ENCODE results near the gene CDK5RAP1.

GRCh38 chr20:33336375-33336774 lies 64.9 kb downstream of the CDK5RAP1 start:
- TF ChIP-seq, protein P1, sequence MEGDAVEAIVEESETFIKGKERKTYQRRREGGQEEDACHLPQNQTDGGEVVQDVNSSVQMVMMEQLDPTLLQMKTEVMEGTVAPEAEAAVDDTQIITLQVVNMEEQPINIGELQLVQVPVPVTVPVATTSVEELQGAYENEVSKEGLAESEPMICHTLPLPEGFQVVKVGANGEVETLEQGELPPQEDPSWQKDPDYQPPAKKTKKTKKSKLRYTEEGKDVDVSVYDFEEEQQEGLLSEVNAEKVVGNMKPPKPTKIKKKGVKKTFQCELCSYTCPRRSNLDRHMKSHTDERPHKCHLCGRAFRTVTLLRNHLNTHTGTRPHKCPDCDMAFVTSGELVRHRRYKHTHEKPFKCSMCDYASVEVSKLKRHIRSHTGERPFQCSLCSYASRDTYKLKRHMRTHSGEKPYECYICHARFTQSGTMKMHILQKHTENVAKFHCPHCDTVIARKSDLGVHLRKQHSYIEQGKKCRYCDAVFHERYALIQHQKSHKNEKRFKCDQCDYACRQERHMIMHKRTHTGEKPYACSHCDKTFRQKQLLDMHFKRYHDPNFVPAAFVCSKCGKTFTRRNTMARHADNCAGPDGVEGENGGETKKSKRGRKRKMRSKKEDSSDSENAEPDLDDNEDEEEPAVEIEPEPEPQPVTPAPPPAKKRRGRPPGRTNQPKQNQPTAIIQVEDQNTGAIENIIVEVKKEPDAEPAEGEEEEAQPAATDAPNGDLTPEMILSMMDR (conservative IDR thresholded peaks at IDR 0.05; ENCODE audit: low read depth, low read length), result no peak
- TF ChIP-seq MXI1 (IDR thresholded peaks at IDR 0.05; ENCODE audit: borderline replicate concordance, low read depth, low read length) (no peak), MAFK (IDR thresholded peaks at IDR 0.05; ENCODE audit: low read depth, low read length) (no peak), POLR2A (IDR thresholded peaks at IDR 0.05; ENCODE audit: low read depth, low read length) (no peak), RFX5 (IDR thresholded peaks at IDR 0.05; ENCODE audit: low read depth, low read length) (no peak), RAD21 (IDR thresholded peaks at IDR 0.05; ENCODE audit: low read length) (no peak), CHD1 (IDR thresholded peaks at IDR 0.05; ENCODE audit: low read depth, low read length) (no peak), ELK1 (IDR thresholded peaks at IDR 0.05; ENCODE audit: borderline replicate concordance, low read depth, low read length) (no peak), NFE2L2 (IDR thresholded peaks at IDR 0.05; ENCODE audit: low read depth, low read length) (no peak), BHLHE40 (IDR thresholded peaks at IDR 0.05; ENCODE audit: low read depth, low read length) (no peak), RCOR1 (IDR thresholded peaks at IDR 0.05; ENCODE audit: insufficient replicate concordance, low read length) (no peak), CEBPB (IDR thresholded peaks at IDR 0.05; ENCODE audit: low read depth, low read length) (no peak)

Data from IMR-90 (cell line).